ENCODE data around the gene ADGRB2.

The ADGRB2 gene

DNA sequence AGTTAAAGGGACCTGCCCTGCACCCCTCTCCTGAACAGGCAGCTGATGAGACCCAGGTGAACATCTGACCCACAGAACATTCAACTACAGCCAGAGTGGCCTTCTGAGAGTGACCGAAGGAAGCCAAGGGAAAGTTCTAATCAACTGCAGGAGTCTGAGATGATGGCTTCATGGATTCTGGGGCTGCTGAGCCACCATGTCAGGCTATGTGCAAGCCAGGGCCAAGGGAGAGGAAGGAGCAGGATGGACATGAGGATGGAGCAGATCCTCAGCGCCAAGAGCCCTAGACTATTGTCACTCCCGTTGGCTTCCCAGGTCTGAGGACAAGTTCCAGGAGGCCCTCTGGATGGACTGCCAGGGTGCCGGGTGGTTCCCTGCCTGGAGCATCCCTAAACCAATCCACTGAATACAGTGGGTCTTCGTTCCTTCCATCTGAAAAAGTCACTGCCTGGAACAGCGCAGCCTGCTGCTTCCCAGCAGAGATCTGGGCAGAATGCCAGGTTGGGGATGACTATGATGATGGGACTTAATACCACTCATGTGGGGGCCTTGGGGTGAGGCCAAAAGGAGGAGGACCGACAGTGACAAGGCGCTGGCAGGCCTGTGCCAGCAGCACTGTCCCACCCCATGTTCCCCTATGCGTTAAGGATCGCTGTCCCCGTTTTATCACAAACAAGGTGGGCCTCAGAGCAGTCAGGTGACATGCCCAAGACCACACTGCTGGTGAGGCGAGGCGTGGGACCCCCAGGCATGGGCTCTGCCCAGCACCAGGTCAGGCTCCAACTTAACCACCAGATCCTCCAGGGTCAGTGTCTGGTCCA, 31.9 kb upstream of the ADGRB2 start:
- no peak for DNase-seq (ENCODE audit: low spot score)

DNA sequence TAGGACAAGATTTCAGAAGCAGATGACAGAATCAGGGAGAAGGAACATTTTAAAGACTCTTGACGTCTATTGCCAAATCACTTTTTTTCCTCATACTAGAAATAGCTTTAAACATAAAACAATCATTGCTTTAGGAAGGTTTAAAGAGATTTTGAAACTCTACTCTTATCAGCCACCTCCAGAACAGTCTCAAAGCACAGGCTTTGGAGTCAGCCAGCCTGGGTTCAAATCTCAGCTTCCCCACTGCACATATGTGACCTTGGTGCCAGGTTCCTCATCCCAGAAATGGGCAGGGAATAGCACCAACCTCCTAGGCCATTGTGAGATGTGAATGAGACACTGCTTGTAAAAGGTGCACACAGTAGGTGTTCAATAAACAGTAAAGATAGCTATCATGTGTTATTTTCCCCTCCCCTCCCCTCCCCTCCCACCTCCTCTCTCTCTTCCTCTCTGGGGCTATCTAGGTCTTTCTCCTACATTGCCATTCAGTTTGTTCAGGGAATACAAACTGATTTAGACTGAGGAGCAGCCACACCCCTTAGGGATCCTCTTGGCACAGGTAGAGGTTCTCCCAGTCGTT, 31.0 kb upstream of the ADGRB2 start:
- no peak for DNase-seq (ENCODE audit: low spot score)

DNA sequence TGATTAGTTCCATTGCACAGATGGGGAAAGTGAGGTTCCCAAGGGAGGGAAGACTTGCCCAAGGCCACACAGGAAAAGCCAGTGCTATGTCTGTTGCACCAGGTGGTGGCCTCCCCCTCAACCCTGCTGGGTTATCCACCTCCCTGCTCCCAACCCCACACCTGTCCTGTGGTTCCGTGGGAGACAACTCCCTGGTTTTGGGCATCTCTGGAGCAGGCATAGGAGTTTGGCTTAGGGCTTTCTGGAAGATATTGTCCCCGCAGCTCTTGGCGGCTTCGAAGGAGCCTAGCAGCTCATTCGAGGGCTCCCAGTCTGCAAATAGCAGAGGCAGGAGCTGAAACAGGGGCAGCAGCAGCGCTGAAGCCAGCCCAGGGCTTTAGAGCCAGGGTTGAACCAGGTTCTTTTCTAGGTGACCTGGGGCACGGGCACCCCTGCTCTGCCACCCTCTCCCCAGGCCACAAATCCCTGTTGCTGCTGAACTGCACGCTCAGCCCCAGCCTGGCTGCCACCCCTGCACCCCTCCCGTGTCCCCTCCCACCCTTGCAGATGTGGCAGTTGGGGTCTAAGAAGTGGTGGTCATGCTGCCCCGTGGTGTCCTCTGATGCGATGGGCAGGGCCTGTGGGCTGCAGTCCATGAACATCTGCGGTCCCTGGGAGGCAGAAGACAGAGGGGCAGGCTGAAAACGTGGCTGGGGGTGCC, 29.6 kb upstream of the ADGRB2 start:
- DNase-seq (ENCODE audit: low spot score), result no peak

DNA sequence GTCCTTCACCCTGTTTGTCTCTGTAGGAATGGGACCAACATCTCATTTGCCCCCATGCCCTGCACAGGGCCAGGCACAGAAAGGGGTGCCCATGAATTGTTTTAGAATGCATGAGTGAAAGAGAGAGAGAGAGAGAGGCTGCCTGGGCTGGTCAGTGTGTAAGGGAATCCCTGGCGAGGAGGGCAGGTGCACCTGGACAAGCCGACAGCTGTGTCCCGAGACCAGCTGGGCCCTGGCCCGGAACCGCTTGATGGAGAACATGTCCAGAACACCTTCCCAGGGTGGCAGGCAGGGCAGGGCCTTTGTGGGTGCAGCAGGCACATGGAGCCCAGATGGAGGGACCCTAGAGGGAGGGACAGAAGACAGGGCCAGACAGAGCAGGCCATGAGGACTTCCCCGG, 28.9 kb upstream of the ADGRB2 start:
- DNase-seq (ENCODE audit: low spot score), result no peak

DNA sequence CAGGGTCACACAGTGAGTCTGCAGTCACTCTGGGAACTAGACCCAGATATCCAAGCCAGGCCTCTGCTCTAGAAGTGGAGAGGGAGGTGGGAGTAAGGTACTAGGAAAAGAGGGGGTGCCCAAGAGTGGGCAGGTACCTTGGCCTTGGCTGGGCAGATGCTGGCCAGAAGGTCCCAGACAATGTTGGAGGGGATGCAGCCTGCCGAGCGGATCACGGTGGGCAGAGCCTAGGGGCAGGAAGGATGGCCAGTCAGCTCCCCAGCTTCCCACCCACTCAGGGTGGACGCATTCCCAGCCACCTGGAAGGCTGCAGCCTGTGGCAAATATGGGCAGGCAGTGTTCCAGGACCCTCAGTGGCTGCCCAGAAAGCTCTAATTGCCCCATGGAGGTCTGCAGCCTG, 28.4 kb upstream of the ADGRB2 start:
- no peak for DNase-seq (ENCODE audit: low spot score)

DNA sequence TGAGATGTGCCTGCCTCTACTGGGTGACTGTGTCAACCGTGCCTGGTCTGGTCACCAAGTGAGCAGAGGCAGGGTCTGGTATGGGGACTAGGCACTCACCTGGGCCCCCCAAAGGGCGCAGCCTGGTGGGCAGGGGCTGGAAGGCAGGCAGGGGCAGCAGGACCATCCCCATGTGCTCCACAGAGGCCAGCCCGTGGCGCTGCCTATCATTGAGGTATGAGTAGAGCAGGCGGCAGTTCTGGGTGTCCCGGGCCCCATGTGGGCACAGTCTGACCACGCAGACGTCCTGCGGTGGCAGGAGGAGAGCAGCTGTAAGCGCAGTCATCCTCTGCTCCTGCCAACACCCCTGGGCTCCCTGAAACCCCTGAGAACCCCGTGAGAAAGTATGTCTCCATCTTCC, 28.0 kb upstream of the ADGRB2 start:
- DNase-seq (ENCODE audit: low spot score), result no peak

DNA sequence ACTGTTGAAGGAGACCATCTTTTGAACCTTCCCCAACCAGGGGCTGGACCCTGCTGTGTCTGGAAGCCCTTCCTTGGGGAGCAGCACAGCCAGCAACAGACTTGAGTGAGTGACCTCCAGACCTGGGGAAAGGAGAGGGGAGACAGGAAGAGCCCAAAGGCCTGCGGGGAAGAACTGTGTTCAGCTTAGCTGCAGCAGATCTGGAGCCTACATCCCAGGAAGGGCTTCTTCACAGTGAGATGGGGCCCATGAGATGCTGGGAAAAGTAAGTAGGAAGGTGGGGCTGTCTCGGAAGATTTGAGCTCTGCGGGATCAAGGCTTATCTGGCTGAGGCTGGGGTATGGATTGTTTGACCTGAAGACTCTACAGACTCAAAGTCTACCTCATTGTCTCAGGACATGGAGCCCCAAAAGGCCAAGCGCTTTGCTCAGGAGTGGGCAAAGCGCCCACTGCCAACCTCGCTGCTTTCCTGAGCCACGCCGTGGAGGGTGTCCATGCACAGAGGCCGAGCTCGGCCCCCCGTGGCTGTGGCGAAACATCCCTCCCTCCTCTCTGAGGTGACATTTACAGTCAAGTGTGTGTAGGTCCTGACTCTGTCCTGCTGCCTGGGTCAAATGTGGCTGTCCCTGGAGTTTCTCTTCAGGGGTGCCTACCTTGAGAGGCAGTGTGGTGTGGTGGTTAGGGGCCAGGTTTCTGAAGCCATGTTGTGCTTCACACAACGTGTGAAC, 27.2 kb upstream of the ADGRB2 start:
- no peak for DNase-seq (ENCODE audit: low spot score)

DNA sequence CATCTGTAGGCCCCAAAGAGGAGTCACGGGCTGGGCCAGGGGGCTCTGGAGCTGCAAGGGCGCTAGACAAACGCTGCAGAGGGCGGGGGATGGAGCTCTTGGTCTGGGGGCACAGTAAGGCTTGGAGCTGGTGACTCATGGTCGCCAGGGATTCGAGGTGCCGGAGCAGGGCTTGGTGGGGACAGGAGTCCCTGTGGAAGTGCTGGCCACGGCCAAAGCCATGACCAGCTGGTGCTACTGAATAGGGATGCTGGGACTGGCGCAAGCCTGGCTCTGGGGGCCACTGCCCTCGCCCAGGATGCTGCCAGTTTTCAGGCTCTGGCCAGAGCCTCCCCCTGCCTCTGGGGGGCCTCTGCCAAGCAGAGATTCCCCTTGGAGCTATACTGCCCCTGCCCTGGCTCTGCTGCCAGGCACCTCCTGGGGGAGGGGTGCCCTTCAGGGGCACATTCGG, 26.5 kb upstream of the ADGRB2 start:
- DNase-seq (ENCODE audit: low spot score), result no peak

DNA sequence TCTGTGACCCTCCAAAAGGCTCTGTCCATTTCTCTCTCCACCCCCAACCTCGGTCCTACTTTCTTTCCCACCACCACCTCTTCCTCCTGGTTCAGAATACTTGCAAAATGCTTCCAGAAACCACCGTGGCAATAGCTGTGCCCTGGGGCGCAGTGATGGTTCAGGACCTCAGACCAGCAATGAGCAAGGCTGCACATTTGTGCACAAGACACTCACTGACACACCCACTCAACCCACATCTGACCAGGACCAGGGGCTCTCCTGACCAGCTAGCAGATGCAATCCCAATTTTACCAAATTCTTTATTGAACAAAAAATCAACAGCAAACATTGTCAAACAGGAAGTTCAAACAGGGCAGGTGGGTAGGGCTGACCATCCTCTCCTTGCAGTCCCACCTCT, 26.0 kb upstream of the ADGRB2 start:
- no peak for DNase-seq (ENCODE audit: low spot score)

DNA sequence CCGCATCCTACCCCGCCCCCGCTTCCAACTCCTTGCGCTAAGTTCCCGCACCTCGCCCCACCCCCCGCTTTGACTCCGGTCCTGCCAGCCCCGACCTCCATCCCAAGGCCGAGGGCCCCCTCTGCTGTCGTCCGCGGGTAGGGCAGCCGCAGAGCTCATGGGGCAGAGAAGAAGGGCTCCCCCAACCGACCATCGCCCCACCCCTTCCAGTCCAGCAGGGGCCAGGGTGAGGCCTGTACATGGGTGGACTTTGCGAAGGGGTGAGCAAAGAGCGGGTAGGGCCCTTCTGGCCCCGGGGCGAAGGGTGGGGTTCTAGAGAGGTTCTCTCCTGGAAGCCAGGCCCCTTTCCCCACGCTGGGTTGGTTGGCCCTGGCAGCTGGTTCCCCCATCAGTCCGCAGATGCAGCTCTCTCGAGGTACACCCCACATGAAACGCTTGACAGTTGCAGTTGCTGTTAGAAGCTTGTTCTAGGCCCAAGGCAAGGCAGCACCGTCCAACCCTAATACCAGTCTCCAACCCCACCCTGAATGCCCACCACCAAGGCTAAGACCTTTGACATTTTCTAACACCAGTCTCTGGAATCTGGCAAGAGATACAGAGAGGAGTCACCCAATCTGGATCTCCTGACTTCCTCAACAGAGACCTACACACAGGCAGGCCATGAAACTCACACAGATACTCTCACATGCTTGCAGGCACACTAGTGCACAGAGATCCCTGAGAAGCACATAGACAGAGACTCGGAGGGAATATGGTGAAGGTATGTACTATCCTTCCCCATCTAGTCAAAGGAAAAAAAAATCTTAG, 25.3 kb upstream of the ADGRB2 start:
- DNase-seq (ENCODE audit: low spot score), result peak; percentile 99

DNA sequence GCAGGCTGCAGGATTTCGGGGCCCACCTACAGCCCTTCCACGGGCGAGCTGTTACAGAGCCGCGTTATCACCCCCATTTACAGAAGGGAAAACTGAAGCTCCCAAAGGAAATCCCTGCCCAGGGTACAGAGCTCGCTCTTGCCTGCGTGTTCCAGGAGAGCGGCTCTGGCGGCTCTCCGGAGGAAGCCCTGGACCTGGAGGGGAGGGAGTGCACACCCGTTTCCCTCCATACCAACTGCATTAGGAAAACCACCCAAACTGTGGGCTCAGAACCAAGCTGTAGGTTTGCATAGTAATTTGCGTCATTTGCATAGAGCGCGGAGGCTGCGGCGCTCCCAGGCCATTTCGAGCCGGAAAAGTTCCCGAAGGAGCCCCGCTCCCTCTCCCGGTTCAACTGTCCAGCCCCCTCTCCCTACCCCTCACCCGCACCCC, 24.7 kb upstream of the ADGRB2 start:
- DNase-seq (ENCODE audit: low spot score), result no peak

DNA sequence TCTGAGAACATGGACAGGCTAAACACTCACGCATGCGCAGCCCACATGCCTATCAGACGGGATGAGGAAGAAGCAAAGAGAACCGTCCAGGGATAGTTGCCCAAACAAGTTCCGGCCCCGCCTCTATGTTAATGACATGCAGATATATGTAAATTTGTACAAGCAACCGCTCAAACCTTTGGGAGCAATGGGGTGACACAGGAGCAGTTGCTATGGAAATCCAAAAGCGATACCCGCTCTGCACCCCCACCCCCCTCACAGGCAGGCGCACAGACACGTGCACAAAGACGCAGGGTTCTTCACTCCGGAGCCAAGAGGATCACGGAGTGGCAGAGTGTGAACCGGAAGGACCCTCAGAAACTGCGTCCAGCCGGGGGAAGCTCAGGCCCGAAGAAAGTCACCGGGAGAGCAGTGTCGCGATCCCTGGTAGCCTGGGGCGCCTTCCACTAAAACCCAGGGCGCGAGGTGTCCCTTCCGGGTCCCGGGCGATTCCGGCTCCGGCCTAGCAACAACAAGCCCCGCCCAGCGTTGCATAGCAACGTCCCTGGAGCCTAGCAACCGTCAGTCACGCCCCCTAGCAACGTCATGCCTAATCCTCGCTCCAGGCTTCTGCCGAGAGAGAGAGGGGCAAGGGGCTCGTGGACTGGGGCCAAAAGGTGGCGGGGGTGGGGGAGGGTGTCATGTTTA, 24.1 kb upstream of the ADGRB2 start:
- peak; percentile 94 for DNase-seq (ENCODE audit: low spot score)

DNA sequence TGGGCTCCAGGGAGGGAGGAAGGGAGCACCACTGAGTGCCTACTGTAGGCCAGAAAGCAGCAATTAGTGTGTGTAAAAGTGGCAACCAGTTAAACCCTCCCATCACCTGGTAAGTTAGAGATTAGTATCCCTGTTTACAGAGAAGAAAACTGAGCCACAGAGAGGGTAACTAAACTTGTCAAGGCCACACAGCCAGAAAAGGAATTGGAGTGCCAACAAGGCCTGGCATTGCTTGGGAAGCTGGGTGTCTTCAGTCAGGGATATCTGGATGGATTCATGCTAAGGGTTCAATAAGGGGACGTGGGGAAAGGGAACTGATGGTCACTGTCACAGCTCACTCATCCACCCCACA, 23.6 kb upstream of the ADGRB2 start:
- no peak for DNase-seq (ENCODE audit: low spot score)

DNA sequence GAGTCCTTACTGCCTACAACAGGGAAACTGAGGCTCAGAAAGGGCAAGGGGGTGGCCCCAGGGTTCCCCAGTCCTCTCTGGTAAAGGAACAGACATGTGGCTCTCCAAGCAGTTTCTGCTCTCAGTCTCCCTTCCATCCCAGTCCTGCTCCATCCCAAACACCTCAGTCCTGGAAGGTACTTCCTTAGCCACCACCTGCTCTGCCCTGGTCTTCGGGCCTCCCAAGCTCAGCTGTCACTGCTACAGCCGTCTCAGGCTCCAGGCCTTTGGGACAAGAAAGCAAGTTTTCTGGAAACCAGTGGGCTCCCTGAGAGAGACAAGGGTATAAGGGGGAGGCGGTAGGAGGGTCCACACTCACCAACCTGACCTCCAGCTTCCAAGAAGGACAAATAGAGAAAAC, 23.1 kb upstream of the ADGRB2 start:
- DNase-seq (ENCODE audit: low spot score), result no peak

DNA sequence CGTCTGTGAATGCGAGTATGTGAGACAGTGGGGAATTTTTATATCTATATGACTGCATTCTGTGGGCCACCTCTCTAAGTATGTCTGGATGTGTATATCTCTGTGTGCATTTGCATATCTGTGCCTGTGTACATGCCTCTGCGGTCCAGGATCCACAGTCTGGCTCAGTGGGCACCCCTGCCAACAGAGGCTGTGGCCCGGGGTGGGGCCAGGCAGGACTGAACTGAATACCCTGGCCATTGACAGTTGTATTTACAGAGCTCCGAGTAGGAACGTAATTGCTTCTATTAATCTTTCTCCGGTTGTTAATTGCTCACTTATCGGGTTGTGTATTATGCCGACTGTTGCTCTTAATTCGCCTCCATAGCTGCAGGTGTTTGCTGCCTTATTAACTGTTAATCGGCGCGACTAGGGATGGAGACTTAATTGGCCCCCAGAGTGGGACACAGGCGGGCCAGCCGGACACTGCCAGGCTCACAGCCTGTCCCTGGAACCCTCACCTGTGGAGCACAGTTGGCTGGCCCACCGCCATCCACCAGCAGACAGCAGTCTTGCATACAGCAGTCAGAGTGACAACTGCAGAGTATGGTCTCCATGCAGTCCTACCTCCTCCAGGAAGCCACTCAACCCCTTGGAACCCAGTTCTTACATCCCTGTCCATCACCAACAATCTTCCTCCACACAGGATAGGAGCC, 22.4 kb upstream of the ADGRB2 start:
- no peak for DNase-seq (ENCODE audit: low spot score)

DNA sequence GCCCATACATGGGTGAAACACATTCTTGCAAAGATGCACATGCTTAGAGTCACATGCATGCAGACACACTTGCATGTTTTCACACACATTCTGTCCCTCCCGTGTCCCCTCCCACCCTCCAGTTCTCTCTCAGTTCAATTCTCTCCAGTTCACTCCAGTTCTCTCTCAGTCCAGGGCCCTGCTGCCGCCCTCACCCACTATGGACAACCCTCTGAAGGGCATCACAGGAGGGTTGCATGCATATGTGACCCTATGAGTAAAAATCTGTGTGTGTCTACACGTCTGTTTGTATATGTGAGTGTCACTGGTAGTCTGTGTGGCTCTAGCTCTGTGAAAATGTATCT, 21.8 kb upstream of the ADGRB2 start:
- no peak for DNase-seq (ENCODE audit: low spot score)

DNA sequence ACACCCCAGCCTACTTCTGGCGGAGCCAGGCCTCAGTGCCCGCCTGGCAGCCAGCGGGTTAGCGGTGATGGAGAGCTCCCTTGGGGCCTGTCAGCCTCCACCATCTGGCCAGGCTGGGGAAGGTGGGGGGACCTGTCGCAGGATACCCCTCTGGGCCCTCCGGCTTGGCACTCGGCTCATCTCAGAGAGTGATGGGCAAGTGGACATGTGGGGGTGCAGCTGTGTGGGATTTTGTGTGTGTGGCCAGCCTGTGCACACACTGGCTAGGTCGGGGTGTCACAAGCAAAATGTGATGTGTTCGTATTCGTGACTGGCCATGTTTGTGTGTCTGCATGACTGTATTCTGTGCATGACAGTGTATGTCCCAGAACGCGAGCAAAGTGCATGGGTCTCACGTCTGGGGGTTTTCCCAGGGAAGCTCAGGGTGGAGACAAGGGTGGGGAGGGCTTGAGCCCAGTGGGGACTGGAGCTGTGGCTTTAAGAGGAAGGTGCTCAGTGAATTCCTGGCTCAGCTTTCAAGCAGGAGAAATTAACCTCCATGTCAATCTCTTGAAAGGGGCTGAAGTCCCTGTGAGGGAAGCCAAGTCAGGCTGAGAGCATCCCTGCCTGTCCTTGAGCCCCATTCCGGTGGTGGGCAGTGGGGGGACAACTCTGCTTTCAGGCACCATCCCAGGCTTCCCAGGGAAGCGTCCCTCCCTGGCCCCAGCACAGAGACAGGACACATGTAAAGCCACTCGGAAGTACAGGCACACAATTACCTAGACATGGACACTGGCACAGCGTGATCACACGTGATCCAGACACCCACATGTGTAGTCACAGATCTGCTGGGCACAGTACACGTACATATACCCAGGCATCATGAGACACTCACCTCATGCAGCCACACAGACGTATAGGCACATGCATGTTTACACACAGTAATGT, 21.1 kb upstream of the ADGRB2 start:
- no peak for DNase-seq (ENCODE audit: low spot score)

DNA sequence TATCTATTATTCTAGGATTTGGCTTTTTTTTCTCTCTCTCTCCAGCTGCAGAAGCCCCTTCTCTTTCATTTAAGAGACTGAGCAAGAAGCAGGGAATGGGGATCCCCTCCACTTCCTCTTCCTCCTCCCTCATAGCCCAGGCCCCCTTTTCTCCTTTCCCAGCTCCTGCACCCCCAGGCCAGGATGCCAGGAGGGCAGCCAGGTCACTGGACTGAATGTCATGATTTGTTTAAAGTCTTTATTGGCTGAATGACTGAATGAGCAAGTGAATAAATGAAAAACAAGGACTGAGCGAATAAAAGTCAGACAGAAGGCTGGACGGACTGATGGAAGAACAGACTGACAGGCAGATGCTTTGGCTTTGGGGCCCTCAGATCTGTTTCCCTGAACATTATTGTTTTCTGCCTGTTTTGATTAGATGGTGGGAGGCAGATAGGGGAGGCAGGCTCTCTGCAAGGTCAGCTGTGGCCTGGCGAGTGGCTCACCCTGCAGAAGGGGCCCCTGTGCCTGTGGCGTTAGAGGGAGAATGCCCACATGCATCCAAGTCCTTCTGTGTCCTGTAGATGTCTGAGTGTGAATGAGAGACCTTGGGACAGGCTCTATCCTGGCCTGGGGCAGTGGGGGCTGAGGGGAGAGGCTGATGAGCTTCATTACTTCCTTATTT, 20.3 kb upstream of the ADGRB2 start:
- no peak for DNase-seq (ENCODE audit: low spot score)

DNA sequence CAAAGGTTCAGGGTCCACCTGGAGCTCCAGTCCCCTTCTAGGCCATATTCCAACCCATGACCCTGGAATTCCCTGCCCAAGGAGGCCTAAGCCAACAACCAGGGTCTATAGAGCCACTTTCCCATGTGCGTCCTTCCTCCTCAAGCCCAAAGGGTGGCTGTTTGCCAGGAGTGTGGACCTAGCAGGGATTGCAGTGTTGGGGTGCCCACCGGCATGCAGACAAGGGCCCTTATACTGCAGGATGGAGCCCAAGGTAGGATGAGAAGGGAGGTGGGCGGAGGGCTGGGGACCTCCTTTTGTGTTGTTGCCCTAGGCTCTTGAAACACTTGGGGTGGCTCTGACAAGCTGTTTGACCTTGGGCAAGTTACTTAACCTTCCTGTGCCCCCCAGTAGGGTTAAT, 19.7 kb upstream of the ADGRB2 start:
- no peak for DNase-seq (ENCODE audit: low spot score)
